HUDEP-2 (cell line): ENCODE results near the gene SLC35E2B.

Experiments used
- DNase-seq, 76 experiments: peaks; one replicate each; lab custom pipeline; 2025; ENCODE audit not compliant: unreplicated experiment in 76 of 76; lab: John Stamatoyannopoulos, UW

The SLC35E2B gene

DNA sequence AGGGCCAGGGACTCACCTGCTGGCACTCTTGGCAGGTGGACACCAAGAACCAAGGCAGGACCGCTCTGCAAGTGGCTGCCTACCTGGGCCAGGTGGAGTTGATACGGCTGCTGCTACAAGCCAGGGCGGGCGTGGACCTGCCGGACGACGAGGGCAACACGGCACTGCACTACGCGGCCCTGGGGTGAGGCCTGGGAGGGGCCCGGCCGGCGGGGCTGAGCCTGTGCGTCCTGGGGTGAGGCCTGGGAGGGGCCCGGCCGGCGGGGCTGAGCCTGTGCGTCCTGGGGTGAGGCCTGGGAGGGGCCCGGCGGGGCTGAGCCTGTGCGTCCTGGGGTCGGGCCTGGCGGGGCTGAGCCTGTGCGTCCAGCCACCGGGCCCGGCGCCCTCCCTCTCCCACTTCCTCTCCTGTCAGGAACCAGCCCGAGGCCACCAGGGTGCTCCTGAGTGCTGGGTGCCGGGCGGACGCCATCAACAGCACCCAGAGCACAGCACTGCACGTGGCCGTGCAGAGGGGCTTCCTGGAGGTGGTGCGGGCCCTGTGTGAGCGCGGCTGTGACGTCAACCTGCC lies 65.2 kb downstream of the SLC35E2B start:
- DNase-seq, result peak in 27 of 76 experiments; percentile 5 to 50 (median 26)

DNA sequence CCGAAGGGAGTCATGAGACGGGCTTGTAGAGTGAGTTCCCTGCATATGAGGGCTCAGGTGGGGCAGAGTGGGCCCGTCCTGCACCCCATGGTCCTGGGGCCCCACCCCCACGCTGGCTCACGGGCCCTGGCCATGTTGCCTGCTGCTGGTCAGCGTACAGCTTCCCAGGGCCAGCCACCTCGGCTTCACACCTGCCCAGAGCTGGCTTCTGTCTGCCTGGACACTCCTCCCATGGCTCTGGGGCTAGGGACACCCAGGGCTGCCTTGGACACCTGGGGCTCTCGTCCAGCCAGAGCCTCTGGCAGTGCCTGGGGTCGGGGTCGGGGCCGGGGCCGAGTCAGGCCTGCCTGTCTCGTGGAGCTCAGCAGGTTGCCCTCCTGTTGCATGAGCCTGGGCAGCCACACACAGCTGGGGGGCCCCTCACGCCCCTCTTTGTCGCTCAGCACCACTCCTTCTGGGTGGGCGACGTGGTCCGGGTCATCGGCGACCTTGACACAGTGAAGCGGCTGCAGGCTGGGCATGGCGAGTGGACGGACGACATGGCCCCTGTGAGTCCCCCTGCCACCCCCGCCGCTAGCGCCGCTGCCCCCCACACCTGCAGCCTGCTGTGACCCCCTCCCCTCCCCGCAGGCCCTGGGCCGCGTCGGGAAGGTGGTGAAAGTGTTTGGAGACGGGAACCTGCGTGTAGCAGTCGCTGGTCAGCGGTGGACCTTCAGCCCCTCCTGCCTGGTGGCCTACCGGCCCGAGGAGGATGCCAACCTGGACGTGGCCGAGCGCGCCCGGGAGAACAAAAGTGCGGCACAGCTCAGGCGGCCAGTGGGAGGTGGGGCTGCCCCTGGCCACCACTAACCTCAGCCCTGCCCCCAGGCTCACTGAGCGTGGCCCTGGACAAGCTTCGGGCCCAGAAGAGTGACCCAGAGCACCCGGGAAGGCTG lies 66.1 kb downstream of the SLC35E2B start:
- no peak for DNase-seq

DNA sequence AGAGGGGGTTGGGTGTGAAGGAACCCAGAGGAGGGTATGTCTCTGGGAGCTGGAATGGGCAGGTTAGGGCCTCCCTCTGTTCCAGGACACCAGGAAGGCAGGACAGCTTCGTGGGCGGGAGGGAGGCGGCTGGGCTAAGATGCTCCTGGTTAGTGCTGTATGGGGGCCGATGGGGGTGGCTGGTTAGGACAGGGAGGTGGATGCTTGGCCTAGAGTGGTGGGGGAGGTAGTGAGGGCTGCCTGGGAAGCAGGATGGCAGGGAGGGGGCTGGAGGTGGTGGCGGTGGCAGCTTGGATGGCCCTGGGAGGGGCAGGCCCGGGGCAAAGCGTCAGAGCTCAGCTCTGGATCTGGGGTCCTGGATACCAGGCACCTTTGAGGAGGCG lies 66.8 kb downstream of the SLC35E2B start:
- no peak for DNase-seq

DNA sequence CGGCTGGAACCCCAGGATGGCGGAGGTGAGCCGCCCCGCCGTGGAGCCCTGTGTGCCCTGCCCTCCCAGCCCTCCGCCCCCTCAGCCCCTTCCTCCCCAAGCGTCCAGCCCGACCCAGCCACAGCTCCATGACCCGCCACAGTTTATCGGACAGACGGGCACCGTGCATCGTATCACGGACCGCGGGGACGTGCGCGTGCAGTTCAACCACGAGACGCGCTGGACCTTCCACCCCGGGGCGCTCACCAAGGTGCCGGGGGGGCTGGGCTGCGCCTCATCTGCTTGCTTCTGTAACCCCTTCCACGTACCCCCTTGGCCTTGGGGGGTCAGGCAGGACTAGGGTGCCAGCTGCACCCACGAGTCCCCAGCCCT lies 67.2 kb downstream of the SLC35E2B start:
- no peak for DNase-seq

DNA sequence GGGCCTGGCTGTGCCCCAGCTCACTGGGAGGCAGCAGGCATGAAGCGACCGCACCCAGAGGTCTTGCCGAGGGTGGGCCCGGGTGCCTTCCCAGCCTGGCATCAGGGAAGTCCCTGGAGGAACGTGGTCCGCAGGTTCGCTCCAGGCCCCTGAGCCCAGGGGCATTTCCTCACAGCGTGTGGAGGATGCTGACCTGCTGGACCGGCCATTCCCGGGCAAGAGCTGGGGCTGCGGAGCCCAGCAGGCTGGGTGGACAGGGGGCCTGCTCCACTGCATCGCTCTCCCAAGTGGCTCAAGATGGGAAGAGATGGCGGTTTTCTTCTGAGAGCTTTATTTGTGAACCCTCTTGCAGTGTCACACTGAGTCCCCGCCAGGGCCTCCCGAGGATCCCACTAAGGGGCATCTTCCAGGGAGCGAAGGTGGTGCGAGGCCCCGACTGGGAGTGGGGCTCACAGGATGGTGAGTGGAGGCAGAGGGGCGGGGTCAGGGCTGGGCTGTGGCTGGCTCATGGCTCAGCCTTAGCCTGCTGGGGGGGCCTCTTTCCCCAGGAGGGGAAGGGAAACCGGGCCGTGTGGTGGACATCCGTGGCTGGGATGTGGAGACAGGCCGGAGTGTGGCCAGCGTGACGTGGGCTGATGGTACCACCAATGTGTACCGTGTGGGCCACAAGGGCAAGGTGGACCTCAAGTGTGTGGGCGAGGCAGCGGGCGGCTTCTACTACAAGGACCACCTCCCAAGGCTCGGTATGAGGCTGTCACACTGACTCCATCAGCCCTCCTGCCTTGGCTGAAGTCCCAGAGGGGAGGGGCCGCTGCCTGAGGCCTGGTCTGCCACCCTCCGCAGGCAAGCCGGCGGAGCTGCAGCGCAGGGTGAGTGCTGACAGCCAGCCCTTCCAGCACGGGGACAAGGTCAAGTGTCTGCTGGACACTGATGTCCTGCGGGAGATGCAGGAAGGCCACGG lies 67.9 kb downstream of the SLC35E2B start:
- DNase-seq, result peak in 20 of 76 experiments; percentile 4 to 48 (median 22)

DNA sequence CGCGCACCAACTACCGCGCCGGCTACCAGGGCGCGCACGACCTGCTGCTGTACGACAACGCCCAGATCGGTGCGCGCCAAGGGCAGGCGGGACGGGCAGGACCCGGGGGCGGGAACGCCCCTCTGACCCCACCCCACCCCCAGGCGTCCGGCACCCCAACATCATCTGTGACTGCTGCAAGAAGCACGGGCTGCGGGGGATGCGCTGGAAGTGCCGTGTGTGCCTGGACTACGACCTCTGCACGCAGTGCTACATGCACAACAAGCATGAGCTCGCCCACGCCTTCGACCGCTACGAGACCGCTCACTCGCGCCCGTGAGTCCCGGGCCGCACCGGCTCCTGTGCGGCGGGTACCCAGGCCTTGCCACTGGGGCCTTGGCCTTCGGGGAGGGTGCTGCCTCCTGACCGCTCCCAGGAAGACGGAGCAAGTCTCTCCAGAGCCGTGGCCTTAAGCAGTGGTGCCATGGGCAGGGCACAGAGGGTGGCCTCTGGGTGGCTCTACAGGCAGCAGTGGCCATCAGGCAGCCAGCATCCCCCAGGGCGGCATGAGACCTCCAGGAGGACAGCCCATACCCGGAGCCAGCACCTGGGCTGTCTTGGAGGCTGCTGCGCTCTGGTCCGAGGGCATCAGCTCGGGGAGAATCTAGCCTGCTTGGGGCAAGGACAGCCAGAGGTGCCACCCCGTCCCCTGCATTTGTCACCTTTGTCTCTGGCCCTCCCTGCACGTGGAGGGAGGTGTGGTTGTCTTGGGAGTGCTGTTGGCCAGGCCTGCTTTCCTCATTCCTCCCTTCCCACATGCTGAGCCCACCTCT lies 68.8 kb downstream of the SLC35E2B start:
- DNase-seq, result no peak

DNA sequence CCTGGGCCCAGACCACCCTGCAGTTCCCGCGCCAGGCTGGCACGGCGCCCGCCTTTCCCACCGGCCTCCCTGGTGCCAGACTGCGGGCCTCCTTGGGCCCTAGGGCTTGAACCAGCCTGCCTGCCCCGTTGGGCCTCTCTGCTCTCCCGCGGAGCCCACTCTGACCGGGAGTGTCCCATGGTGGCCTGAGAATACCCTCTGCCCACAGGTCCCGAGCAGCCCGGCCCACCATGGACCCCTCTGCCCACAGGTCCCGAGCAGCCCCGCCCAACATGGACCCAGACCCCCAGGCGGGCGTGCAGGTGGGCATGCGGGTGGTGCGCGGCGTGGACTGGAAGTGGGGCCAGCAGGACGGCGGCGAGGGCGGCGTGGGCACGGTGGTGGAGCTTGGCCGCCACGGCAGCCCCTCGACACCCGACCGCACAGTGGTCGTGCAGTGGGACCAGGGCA lies 69.4 kb downstream of the SLC35E2B start:
- DNase-seq, result no peak

DNA sequence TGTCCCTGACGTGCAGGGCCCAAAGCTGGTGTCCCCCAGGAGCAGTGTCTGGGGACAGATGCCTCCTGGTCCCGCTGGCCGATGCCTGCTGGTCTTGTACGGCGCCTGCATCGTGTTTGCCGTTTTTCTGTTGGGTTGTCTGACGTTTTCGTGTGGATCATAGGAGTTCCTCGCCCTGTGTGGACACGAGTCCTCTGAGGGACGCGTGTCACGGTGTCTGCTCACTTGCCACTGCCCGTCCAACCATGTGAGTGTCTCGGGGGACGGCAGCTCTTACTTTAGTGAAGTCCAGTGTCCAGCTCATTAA lies 69.9 kb downstream of the SLC35E2B start:
- DNase-seq, result no peak

DNA sequence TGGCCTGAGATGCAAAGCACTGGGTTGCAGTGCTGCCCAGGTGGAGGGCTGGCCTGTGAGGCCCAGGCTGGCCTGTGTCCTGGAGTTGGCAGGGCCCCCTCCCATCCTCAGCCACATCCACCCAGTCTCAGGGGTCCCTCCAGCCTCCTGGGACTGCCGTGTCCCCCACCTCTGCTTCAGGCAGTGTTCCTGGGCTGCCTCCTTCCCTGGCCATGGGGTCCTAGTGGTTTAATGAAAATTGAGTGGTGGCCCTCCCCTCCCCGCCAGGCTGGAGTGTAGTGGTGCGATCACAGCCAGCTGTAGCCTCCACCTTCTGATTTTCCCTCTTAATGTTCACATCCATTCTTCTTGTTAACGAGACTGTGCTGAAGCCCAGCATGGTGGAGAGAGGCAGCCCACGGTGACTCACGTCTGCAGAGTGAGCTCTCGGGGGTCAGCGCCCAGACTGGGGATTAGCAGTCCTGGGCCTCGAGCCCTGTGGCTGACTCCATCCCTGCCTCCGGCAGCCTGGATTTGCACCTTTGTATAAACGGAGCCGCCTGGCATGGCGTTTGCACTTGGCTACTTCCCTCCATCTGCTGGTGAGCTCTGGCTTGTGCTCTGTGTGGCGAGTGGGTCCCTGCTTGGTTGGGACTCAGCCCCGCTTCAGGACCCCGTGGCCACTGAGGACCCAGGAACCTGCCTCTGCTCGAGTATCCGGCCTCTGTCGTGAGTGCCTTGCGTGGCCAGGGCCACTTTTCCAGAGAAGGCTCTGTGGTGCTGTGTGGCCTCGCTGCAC lies 70.4 kb downstream of the SLC35E2B start:
- DNase-seq, result no peak

DNA sequence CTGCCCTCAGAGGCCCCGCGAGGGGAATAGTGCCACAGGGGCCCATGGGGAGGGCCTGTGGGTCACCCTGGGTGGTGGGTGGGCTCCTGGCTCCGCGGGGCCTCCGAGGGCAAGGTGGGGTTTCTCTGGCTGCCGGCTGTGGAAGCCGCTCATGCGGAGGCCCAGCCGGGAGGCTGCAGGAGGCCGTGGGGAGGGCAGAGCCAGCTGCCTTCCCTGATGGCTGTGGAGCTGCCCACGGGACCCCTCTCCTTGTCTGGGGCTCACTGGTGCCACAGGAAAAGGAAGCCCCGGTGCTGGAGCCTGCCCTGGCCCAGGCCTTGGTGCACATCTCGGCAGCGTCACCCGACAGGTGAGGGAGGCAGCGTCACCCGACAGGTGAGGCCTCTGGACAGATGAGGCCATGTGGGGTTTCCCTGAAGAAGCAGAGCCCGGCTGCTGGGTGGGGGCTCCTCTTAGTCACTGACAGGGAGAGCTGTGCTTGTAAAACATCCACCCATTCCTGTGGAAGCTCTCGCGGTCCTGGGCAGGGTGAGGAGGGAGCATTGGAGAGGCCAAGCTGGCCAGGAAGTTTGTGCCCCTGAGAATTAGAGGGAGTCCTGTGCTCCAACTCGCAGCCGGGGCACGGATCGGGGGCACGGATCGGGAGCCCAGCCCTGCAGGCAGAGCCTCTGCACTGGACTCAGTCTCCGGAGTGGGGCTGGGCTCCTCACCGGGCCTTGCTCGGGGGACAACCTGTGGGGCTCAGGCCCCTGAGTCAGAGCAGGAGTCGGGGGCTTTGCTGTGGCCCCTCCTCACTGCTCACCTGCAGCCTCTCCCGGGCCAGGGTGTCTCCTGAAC lies 71.2 kb downstream of the SLC35E2B start:
- DNase-seq, result no peak

DNA sequence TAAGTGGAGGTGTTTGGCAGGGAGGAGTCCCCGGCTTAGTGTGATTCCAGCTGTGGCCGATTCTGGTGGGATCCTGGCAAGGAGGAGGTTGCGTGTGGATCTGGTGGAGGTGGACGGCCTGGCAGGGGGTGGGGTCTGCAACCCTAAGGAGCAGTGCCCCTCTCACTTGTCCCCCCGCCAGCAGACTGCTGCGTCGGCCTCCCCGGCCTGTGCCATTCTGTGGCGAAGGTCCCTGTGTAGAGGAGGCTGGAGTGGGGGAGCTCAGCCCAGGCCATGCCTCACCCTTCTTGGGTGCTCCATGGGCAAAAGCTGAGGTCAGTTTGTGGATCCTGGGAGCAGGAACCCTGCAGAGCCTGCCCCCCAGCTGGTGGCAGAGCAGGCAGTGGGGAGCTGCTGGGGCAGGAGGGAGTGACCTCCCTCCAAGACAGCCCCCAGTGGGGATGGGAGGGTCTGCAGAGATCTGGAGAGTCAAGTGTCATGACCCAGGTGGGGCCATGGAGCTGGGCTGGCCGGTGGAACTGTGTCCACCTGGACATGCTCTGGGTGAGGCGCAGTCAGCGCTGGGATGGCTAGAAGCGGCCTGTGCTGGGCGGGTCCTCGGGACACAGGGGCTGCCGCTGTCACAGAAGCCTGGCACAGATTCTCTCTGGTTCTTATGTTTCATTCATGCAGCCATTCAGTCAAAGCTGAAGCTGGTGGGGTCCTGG lies 72.0 kb downstream of the SLC35E2B start:
- DNase-seq, result no peak

DNA sequence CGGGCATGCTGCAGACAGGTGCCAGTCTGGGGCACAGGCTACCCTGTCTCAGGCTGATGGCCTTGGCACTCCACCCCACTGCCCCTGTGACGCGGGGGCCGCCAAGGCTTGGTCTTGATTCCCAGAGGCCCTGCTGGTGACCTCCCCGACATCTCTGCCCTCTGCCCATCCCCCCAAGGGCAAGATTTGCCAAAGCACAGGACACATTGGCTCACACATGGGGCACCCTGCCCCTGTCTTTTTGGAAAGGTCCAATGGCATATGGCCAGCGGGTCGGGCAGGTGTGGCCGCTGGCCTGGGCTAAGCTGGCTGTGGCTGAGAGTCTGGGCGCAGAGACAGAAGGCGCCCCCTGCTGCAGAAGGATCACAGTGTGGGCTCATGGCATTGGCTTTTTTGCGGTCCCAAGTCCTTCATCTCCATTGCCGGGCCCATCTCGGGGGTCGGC lies 72.7 kb downstream of the SLC35E2B start:
- DNase-seq, result peak in 22 of 76 experiments; percentile 12 to 63 (median 20)

DNA sequence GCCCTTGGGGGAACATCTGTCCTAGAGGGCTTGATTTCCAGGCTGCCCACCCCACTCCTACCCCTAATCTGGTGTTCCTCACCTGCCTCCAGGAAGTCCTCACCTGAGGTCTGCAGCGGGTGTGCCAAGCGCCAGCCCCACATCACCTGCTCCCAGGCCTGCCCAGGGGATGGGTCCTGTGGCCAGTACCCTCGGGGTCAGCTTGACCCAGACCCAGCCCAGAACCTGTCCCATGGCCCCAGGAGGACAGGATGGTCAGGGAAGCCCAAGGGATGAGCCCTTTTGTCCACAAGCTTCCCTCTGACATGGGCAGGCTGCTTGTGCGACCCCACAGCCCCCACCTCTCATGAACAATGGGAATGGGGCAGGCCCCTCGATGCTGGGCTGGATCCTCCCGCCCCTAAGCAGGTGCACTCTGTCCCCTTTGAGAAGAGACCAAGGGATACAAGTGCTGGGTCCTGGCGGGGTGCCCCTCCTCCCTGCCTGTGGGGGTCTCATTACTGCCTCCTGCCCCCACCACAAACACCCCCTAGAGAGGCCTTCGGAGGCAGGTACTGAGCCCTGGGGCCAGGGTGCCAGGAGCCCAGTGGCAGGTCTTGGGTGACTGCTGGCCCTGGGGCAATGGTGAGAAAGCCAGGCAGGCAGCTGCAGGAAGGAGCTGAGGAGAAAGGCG lies 74.1 kb downstream of the SLC35E2B start:
- DNase-seq, result no peak

DNA sequence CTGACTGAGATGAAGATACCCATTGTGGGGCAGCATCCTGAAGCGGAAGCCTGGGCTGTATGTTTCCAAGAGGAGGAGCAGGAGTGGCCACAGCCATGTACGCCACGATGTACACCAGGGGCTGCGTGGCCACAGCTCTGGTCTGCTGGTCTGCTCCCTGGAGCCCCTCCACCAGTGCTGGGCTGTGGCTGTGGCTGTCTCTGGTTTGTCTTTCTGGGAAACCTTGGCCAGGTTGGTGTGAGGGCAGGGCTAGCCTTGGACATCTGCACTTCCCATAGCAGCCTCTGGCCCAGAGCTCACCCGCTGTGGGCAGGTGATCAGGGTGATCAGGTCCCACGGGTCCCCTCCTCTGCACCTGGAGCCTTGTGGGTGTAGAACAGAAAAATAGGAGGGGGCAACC lies 74.7 kb downstream of the SLC35E2B start:
- DNase-seq, result no peak

DNA sequence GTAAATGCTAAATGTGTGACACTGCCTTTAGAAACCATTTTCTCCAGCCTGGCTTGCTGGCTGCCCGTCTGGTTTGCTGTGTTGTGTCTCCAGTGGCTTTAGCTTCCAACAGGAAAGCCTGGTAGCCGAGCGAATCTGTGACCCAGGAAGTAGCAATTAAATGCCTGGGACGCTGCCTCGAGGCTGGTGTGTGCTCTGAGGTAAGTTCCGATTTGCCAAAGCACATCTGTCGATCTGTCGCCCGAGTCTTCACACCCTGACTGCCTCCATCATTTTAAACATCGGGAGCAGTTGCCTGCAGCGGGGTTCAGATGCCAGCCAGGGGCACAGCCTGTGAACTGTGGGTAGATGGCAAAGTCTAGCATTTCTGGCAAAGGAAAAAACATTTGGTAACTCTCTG lies 75.1 kb downstream of the SLC35E2B start:
- DNase-seq, result no peak

DNA sequence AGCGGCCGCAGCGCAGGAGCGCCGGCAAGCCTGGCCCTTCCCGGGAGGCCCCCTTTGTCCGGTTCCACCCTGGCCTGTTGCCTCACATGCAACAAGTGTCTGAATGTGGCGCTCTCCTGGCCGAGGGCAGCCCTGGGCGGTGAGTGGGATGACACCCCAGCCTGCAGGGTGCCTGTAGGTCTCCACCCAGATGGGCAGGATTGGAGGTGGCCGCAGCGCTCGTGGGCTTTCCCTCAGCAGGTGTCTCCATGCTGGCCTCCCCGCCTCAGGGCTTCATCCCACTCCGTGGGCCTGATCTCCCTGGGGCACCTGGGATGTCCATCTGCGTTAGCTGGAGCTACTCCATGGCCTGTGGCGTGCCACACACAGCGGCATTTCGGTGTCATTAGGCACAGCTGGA lies 75.8 kb downstream of the SLC35E2B start:
- DNase-seq, result no peak

DNA sequence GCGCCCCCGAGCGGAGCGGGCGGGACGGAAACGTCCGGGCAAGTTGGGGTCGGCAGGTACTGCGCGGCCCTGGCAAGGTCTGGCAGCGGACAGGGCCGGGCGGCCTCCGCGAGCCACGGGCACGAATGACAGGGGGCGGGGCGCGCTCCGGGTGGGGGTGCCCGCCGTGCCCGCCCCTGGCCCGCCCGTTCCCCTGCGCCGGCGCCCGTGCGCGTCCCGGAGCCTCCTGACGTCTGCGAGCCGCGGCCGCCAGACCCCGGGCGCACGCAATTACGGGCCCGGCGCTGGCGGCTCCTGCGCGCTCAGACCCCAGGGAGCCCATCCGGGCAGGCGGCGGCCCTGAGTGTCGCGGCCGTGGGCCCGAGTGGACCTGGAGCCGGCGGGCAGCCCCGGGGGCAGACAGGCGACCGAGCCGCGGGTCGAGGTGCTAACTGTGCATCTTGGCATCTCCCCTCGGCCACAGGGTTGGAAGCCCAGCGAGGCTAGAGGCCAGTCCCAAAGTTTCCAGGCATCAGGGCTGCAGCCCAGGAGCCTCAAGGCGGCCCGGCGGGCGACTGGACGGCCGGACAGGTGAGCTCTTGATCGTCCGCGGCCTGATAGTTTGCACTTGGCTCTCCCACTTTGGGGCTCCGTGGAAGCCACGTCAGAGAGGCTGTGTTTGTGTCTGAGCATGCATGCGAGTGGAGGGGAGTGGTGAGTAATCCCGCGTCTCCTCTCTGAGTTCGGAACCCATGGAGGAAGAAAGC lies 76.4 kb downstream of the SLC35E2B start:
- peak in 15 of 76 experiments; percentile 8 to 45 (median 19) for DNase-seq
